ENCODE results near the gene NCOA7.
A peak's percentile ranks its signal among the peaks of the same experiment; 100 is the strongest.
"Not testable (repeated sequence)": the region's sequence is repeated elsewhere in the genome, so short reads cannot be mapped to it uniquely, and the experiment has no call there.

NCOA7 gene

GRCh38 chr6:125835221-125835744 is 44.5 kb downstream of the NCOA7 start:
- no peak for DNase-seq (ENCODE audit: low spot score)

- DNase-seq (ENCODE audit: low spot score), result no peak
Measured at GRCh38 chr6:125836466-125836865, 45.7 kb downstream of the NCOA7 start.

- no peak for DNase-seq (ENCODE audit: low spot score)
Measured at GRCh38 chr6:125839471-125839870, 48.7 kb downstream of the NCOA7 start.

GRCh38 chr6:125839879-125840278 is 49.1 kb downstream of the NCOA7 start:
- no peak for DNase-seq (ENCODE audit: low spot score)

DNA sequence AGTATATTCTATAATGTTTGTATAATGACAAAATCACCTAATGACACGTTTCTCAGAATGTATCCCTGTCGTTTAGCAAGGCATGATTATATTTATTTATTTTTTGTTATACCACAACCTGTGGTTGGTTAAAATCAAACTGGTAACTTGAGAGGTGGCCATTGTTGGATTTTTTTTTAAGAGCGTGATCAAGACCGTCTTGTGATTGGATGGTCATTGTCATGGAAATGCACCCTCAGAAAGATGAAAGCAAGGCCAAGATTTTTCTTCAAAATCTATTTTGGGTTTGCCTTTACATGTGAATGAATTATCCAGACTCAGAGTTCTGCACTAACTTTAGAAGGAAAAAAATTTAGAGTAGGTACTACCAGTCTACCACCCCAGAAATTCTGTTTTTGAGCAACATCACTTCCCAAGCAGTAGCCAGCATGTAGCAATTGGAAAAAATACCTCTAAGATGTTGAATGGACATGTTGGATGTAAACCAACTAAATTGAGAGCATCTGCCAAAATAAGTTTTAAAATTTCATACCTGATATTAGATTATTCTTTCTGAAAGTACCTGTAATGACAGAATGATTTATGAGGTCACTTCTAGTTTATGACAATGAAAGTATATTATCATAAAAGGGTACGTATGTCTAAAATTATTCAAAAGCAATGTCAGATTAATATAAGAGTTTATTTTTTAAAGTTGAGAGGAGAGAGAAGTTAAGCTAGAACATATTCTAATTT is 50.8 kb downstream of the NCOA7 start:
- DNase-seq (ENCODE audit: low spot score), result no peak

DNA sequence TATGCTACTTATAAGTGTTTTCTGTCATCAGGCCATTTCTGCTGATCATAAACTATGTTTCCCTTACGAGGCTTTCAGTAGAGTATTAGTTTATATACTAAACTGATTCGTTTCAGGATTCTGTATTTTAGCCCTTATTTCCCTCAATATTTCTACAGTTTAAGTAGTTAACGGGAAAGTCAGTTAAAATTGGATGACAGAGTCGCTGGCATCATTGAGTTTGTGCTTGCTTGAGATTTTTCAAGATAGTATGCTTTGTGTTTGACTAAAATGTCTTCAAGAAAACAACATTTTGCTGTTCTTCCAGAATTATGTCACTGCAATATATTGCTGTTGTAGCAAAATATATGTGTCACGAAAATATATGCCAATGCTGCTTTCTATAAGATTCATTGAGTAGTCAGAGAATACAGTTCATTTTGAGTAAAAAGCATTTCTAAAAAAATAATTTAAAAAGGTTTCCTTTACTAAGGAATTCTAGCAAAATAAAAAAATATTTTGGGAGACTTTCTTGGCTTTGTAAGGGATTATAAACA is 51.4 kb downstream of the NCOA7 start:
- no peak for DNase-seq (ENCODE audit: low spot score)

DNA sequence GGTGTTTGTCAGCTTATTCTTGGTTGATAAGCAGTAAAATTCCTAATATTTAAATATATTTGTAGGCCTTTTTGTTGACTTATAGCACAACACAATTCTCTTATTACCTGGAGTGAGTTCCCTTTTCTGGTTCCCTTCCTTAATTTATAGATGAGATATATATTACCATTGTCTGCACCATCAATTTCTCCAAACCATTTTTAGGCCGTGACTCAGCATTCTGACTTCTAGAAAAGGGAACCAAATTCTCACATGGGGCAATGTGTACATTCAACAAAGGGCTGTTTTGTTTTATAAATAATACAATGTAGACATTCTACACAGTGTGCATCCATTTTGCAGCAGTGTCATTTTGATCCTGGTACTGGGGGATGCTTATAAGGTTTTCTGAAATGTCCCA is 52.8 kb downstream of the NCOA7 start:
- no peak for DNase-seq (ENCODE audit: low spot score)

- DNase-seq (ENCODE audit: low spot score), result no peak
Measured at GRCh38 chr6:125844989-125845388, 54.2 kb downstream of the NCOA7 start.

GRCh38 chr6:125846292-125847024 is 55.7 kb downstream of the NCOA7 start:
- peak; percentile 52 for DNase-seq (ENCODE audit: low spot score)

DNA sequence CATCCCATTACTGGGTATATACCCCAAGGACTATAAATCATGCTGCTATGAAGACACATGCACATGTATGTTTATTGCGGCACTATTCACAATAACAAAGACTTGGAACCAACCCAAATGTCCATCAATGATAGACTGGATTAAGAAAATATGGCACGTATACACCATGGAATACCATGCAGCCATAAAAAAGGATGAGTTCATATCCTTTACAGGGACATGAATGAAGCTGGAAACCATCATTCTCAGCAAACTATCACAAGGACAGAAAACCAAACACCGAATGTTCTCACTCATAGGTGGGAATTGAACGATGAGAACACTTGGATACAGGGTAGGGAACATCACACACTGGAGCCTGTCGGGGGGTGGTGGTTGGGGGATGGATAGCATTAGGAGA is 57.5 kb downstream of the NCOA7 start:
- not testable (repeated sequence) for DNase-seq (ENCODE audit: low spot score)

DNA sequence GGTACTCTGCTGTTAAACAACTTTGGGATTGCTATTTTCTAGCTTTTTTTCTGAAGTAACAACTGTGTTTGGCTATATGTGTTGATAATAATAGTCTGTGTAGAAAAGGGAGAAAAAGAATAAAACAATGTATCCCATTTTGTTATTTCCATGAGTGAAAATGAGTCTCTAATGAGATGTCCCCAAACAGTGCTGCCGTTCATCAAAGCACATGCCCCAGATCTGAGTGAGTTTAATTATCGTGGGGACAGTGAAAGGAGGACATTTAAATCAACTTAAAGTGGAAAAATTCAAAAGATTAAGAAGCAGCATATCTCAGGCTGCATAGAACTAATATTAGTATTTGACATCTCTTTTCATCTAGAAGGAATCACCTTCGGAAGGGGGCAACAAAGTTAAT is 59.6 kb downstream of the NCOA7 start:
- DNase-seq (ENCODE audit: low spot score), result no peak

DNA sequence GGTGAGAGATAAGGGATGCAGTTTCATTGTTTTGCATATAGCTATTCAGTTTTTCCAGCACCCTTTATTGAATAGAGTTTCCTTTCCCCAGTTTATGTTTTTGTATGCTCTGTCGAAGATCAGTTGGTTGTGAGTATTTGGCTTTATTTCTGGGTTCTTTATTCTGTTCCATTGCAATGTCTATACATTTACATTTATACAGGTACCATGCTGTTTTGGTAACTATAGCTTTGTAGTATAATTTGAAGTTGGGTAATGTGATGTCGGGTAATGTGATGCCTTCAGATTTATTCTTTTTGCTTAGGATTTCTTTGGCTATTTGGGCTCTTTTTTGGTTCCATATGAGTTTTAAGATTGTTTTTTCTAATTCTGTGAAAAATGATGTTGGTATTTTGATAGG is 61.8 kb downstream of the NCOA7 start:
- DNase-seq (ENCODE audit: low spot score), result no peak

DNA sequence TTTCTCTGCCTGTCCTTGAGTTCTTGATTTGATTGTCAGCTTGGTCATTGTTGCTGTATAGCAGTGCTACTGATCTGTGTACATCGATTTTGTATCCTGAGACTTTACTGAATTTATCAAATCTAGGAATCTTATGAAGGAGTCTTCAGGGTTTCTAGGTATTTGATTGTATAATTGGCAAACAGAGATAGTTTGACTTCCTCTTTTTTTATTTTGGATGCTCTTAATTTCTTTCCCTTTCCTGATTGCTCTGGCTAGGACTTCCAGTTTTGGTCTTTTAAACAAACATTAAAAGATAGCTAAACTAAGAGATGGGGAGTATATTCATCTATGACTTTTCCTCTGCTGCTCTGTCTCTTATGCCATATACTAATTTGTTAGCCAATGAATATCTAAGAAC is 62.4 kb downstream of the NCOA7 start:
- no peak for DNase-seq (ENCODE audit: low spot score)

GRCh38 chr6:125853756-125854155 is 63.0 kb downstream of the NCOA7 start:
- DNase-seq (ENCODE audit: low spot score), result no peak

DNA sequence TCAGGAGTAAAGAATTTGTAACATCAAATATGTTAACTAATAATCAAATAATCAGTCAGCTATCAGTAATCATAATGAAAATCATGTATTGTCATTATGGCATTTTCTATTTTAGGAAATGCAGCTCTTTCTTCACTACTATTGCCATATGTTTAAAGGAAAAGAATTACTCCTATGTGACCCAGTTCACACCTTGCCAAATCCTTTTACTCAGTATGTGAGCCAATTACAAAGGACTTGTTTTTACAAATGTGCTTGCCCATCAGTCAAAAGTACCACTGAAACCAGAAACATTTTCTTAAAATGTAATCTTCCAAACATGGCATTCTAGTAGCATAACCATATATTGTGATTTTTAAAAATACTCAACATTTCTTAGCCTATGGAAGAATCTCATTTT is 63.6 kb downstream of the NCOA7 start:
- no peak for DNase-seq (ENCODE audit: low spot score)

DNA sequence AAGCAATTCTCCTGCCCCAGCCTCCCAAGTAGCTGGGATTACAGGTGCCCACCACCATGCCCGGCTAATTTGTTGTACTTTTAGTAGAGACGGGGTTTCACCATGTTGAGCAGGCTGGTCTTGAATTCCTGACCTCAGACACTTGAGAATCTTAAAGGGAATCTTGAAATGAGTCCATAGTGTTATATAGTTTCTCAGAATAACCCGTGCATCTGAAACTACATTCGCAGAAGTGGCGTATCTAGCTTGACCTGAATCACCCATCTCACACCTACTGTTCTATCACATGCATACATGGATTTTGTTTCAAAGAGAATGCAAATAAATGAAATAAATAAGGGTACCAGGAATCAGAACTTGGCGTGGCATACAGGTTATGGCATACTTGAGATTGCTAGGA is 65.0 kb downstream of the NCOA7 start:
- DNase-seq (ENCODE audit: low spot score), result no peak

- no peak for DNase-seq (ENCODE audit: low spot score)
Measured at GRCh38 chr6:125857846-125858245, 67.1 kb downstream of the NCOA7 start.

GRCh38 chr6:125858427-125859320 is 67.9 kb downstream of the NCOA7 start:
- DNase-seq (ENCODE audit: low spot score), result peak; percentile 78

DNA sequence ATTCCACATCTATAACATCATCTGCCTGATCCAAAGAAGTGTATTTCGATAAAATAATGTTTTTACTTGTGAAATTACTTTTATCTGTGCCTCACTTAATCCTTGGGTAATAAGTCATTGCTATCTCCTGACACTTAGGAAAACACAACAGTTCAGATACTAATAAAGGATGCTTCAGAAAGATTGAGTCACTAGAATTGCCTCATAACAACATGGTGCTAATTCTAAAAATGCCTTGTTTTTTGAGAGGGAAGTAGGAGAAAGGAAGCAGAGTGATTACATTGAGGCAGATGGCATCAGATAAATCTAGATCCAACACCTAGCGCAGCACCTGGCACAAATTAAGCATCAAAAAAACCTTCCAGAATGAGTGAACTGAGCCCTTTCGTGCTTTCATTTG is 69.0 kb downstream of the NCOA7 start:
- DNase-seq (ENCODE audit: low spot score), result no peak

DNA sequence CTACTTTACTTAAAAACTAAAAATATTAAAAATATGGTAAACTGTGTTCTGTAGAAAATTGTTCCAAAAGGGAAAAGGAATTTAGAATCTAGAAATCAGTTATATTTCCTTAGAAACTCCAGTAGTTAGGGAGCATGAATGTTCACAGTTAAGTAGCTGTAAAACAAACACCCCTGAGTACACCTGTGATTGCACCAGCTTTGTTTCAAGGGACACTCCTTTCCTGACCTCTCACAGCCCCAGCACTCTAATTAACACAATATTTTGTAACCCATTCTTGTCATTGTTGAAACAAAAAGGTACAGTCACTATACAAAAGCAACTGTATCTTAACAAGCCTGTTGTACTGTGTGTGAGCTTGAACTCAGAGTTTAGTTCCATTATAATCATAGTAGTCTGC is 72.3 kb downstream of the NCOA7 start:
- DNase-seq (ENCODE audit: low spot score), result no peak

GRCh38 chr6:125865015-125865414 is 74.3 kb downstream of the NCOA7 start:
- no peak for DNase-seq (ENCODE audit: low spot score)

DNA sequence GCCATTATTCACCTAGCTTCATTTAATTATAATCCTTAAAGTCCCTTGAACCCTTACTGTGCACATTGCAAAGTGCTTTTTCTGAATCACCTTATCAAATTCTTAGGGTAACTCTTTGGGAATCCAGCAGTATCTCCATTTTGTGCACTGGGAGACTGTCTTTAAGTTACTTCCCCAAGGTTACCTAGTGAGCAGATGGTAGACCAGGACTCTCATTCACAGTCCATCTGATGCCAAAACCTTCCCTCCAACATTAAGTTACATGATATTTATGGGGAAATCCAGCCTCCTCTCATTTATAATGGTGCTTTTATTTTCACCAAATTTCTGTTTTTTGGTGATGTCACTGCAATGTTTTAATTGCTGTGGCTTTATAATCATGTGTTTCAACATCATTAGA is 75.7 kb downstream of the NCOA7 start:
- DNase-seq (ENCODE audit: low spot score), result no peak

All from SK-N-DZ (cell line).